NOMO-1 (cell line): ENCODE measurements around the gene CCDC141.
"Not testable (repeated sequence)": the region's sequence is repeated elsewhere in the genome, so short reads cannot be mapped to it uniquely, and the experiment has no call there.

Source experiments
- DNase-seq, 2 experiments: peaks; one replicate each; lab custom pipeline; 2025; ENCODE audit not compliant: unreplicated experiment in 2 of 2; lab: John Stamatoyannopoulos, UW

Gene CCDC141

DNA sequence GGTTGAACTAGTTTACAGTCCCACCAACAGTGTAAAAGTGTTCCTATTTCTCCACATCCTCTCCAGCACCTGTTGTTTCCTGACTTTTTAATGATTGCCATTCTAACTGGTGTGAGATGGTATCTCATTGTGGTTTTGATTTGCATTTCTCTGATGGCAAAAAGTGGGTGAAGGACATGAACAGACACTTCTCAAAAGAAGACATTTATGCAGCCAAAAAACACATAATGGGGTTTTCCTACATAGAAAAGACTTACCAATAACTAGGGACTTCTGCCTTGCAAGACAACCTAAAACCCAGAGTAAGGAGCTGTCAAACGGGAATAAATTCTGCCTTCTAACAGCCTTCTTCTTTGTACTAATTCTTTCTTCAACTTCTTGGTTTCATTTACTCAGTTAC is 4.3 kb downstream of the CCDC141 start:
- not testable (repeated sequence) for DNase-seq

DNA sequence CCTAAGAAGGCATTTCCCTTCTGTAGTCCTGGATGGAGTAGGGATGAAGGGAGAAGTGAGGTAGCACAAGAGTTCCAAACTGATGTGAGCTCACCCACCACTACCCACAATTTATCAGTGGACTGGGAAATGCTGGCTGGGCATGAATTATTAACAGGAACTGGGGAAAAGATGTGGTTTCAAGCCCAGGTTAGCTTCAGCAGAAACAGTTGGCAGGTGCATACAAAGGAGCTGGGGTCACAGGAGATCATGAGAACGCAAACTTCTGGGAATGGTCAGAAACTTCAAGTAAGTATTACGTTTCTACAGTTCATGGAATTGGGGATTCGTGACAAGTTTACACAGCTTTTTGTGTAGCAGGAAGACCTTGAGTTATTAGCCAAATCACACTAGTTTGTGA is 5.4 kb downstream of the CCDC141 start:
- no peak for DNase-seq

DNA sequence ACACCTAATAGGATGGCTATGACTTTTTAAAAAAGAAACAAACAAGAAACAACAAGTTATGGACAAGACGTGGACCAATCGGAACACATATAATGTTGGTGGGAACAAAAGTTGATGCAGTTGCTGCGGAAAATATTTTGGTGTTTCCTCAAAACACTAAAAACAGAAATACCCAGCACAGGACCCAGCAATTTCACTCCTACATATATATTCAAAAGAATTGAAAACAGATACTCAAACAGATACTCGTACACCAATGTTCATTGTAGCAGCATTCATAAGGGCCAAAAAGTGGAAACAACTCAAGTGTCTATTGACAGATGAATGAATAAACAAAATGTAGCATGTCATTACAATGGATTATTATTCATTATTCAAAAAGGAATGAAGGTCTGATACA is 12.1 kb downstream of the CCDC141 start:
- no peak for DNase-seq

DNA sequence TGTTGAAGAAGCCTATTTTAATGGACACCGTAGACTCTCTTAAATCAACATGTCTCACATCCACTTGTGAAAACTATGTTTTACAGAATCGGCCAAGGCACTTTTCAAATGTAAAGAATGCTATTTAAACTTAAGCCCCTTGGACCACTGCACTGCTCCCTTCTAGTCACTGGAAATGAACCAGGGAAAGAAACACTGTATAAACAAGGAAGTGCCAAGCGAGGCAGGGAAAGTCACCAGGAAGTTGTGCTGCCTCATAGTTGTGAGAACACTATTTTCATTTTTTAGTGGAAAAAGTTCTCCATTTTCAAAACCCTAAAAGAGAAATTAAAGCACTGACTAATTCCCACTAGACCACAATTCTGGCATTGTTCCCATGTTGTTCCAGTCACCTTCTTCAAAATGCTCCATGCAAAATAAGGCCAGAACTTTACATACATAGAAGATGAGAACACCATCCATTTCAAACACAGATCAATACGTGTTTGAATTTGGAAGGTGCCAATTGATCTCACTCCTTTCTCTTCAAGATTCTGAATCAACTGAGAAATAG is 13.5 kb downstream of the CCDC141 start:
- DNase-seq, result no peak

DNA sequence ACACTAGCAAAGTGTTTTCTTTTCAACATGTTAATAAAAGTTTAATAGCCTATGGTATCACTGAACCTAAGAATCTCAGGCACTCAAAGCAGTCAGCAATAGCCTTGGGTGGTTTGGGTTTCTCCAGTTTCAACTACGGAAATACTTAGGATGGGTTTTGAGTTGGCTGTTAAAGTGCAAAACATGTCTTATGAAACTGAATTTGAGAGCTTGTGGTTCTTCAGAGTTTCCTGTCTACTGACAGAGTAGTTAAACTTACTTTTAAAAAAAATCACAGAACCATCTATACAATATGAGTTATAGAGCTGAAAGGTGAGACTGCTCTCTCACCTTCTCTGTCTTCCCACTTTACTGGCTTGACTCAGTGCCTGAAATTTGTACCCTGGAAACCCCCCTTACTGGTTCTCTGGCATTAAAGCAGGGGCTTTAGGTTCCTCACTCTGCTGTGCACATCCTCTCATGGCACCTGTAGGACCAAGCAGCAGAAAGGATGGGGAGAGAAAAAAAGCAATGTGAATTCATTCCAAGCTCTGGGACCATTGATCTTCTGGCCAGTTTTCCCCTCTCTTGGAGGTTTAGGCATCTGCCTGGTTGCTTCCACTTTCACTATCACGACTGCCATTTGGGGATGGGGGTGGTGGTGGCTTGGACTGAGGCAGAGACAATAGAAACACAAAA is 18.1 kb downstream of the CCDC141 start:
- peak; percentile 4 to 67 for DNase-seq

DNA sequence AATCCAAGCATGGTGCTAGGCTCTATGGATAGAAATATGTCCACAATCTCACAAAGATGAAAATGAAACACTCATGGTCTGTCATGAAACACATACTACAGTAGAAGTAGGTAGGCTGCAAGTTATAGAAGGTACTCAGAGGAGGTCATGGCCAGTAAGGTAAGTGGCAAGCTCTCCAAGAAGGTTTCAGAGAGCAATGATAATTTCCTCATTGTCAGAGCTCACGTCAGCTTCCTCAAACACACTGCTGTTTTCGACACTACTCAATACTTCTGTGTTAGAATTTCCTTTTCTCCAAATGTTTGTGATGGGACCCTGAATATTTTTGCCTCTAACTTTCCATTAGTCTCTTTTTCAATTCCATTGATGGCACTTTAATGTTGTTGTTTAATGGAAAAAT is 25.5 kb downstream of the CCDC141 start:
- peak; percentile 3 to 57 for DNase-seq

DNA sequence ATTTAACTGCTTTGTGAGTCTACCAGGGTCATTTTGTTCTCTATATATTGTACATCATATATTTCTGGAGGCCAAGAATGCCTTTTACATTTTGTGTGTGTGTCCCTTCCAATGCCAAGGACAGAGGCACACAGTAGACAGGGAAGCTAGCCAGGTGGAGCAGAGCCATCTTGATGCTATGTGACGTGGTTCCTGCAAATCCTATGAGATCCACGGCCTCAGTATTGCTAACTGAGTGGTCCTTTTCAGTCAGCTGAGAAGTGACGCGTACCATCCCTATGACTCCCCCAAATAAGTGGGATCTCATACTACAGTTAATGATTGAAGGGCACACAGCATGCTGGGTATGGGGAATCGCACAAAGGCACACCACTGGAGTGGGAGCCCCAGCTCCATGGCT is 27.3 kb downstream of the CCDC141 start:
- no peak for DNase-seq

DNA sequence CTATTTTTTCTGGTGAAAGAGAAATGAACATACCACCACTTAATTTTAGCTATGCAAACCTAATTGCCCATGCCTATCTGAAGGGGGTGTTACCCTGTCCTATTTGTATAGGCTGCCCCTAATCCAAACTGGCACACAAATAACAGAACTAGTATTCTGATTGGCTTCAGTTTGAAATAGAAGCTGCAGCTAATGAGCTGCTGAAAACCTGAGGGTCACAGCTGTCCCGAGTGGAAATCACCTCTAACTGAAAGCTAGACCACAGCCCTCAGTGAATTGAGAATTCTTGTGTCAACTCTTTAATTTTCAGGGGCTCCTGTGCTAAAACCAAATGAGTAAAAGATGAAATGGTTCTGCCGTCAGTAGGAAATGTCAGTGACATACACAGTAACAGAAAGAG is 28.7 kb downstream of the CCDC141 start:
- DNase-seq, result no peak

DNA sequence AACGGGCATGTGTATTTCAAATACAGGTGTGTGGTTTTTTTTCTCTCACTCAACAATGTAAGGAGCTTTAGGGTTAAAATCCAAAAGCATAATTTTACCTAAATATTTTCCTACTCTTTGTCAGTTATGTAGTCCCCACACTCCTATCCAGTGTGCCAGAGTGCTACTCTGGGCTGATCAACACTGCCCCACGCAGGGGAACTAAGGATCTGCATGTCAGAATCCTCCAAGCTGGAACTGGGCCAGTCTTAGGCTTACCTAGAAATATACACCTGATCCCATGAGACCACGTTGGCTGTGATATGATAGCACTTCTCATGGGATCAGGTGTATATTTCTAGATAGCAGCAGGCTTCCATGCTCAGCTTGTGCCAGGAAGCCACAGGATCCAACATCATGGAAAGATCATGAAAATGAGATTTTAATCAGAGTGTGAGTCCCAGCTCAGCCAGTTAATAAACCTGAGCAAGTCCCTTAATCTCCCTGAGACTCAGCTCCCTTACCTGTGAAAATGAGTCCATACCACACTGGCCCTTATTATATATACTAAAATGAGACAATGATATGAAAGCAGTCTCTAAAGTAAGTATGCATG is 29.7 kb downstream of the CCDC141 start:
- peak; percentile 13 to 14 for DNase-seq

DNA sequence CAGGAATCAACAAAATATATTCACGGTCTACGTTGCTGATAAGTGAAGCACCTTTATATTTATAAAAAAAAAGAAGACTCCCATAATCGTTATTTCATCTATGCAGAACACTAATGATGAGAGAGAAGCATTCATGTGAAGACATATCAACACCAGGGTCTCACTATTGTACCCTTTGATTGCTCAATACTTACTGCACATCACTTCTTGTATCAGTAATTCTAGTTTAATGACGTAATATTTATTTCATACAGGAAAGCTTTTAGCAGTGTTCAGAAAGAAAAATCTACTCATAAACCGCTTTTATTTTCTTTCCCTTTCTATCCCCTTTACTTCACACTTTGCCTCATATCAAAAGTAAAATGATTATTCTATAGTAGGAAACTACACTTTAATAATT is 30.7 kb downstream of the CCDC141 start:
- no peak for DNase-seq

DNA sequence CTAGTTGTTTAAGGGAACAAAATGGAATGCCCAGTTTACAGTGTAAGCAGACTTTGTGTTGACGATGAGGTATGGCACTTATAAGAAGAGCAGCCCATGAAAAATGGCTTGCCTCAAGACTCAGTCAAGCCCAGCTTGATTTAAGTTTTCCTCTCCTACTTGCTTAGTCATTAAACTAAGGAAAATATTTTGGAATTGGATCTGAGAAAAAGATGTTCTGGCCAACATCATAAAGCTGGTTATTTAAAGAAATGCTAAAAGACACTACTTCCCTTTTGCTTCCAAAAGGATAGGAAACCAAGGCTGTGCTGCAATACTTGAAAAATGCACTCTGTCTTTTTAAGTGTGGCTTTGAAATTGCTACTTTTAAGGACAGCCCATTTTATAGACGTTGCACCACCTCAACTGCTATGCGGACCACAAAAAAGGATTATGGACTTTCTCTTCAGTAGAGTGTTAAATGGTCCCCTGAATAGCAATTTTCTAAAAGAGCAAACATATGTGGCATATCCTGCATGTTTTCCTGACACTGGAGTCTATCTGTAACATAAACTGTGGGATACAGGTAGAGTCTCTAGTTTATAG is 32.1 kb downstream of the CCDC141 start:
- peak; percentile 68 to 87 for DNase-seq

DNA sequence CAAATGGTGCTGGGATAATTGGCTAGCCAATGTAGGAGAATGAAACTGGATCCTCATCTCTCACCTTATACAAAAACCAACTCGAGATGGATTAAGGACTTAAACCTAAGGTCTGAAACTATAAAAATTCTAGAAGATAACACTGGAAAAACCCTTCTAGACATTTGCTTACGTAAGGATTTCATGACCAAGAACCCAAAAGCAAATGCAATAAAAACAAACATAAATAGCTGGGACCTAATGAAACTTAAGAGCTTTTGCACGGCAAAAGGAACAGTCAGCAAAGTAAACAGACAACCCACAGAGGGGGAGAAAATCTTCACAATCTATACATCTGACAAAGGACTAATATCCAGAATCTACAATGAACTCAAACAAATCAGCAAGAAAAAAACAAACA is 35.7 kb downstream of the CCDC141 start:
- DNase-seq, result not testable (repeated sequence)

DNA sequence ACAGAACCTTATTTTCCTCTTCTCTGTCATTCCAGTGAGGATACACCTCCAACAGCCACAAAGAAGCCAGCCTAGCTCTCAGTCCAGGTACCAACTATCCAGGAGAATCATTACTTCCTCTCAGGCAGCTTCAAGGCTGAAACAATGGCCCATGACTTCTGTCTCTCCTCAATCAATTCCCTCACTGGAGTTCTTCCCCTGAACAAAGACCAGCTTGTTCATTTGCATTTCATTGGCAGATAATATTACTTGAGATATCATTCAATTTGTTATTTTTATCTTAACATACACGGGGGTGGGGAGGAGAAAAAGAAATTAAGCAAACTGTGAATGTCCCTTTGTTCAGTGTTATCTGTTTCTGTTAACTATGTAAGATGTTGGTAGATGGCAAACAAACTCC is 44.0 kb downstream of the CCDC141 start:
- DNase-seq, result no peak

DNA sequence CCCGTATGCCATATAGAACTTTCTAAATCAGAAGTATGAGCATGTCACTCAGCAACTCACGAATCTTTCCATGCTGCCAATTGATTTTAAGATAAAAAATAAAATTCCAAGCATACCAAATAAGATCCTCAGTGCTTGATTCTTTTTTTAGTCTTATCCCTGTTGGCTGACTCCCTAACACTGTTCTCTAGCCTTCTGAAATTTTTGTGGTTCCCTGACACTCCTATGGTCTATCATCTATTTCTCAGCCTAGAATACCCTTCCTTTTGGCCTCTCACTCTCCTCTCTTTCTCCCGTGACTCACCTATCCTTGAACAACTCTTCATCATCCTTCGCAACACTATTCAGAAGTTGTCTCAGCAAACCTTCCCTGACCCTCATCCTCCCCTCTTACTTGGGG is 50.5 kb downstream of the CCDC141 start:
- DNase-seq, result no peak

DNA sequence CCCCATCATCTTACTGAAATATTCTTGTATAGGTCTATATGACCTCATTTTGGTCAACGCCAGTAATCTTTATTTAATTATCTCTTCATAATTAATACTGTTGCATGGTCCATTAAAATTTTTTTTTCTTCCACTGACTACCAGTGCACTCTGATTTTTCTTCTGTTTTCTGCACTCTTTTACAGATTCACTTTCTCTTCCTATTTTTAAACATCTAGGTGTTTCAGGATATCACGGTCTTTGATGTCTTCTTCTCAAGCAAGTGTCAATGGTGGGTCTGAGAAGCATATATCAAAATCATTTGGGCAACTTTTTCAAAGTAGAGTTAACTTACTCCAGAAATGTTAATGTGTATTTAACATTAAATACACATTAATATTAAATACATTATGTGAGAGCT is 51.4 kb downstream of the CCDC141 start:
- no peak for DNase-seq

DNA sequence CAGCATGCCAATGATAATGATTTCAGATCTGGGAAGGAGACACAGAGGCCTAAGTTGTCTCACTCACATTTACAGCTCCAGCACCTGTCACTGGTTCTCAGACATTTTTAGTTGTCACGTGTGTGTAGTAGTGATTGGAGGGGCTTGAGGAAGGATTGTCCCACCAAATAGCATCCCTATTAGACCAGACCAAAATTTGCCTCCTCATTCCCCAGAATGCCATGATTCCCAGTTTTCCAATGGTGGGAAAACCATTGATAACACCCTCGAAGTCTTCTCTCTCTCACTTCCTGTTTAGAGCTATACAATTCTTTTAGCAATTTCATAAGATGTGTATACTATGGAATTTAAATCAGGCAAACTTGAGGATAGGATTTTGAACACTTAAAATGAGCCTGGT is 52.5 kb downstream of the CCDC141 start:
- no peak for DNase-seq

DNA sequence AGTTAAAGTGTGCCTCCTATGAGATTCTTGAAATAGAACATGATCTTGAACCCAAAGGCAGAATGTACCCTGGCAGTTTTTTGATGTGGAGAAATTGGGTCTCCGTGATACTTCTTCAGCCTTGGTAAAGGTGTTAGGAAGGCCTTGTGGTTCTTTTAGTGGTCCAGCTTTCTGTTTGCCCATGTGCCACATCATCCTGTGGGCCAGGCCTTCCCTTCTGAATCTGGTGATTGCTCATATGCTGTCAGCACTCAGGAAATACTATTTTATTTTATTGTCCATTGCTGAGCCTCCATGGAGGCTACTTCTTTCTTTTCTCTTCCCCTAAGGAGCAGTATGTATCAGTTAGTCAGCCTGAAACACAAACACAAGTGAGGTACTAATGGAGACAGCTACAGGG is 52.9 kb downstream of the CCDC141 start:
- DNase-seq, result no peak

DNA sequence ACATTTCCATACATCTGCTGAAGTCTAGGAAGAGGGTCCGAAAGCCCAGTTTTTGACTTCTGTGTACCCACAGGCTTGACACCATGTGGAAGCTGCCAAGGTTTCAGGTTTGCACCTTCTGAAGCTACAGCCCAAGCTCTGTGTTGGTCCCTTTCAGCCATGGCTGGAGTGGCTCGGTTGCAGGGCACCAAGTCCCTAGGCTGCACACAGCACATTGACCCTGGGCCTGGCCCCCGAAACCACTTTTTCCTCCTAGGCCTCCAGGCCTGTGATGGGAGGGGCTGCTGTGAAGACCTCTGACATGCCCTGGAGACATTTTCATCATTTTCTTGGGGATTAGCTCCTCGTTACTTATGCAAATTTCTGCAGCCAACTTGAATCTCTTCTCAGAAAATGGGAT is 55.7 kb downstream of the CCDC141 start:
- no peak for DNase-seq

DNA sequence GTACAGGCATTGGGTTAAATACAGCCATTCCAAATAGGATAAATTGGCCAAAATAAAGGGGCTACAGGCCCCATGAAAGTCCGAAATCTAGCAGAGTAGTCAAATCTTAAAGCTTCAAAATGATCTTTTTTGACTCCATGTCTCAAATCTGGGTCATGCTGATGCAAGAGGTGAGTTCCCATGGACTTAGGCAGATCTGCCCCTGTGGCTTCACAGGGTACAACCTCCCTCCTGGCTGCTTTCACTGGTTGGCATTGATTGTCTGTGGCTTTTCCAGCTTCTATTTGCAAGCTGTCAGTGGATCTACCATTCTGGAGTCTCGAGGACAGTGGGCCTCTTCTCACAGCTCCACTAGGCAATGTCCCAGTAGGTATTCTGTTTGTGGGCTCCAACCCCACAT is 56.1 kb downstream of the CCDC141 start:
- DNase-seq, result no peak

DNA sequence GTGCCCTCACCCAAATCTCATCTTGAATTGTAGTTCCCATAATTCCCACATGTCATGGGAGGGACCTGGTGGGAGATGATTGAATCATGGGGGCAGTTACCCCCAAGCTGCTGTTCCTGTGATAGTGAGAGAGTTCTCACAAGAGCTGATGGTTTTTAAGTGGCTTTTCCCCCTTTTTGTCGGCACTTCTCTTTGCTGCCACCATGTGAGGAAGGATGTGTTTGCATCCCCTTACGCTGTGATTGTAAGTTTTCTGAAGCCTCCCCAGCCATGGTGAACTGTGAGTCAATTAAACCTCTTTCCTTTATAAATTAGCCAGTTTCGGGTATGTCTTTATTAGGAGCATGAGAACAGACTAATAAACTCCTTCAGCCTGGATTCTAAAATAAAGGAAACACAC is 57.2 kb downstream of the CCDC141 start:
- not testable (repeated sequence) for DNase-seq

DNA sequence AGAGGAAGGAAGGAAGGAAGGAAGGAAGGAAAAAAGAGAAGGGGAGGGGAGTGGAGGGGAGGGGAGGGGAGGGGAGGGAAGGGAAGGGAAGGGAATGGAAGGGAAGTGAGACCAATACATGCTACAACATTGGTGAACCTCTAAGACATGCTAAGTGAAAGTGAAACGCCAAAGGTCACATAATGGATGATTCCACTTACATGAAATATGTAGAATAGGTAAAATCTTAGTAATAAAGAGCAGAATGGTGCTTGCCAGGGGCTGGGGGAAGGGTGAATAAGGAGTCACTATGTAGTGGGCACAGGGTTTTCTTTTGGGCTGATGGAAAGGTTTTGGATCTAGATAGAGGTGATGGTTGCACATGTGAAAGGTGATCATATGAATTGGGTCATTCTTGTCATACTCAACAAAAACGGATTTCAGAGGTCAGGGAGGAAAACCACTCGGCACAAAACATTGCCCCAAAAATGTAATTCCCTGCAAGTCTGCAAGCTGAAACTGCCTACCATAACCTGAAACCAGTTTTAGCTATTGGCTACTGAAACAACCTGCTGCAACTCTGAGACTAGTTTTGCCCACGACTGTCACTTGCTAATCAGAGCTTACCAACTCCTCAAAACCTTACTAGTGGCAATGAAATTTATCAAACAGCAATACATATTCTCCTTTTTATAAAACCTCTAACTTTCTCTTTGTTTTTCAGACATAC is 59.2 kb downstream of the CCDC141 start:
- DNase-seq, result peak in 1 of 2 experiments; percentile 1

DNA sequence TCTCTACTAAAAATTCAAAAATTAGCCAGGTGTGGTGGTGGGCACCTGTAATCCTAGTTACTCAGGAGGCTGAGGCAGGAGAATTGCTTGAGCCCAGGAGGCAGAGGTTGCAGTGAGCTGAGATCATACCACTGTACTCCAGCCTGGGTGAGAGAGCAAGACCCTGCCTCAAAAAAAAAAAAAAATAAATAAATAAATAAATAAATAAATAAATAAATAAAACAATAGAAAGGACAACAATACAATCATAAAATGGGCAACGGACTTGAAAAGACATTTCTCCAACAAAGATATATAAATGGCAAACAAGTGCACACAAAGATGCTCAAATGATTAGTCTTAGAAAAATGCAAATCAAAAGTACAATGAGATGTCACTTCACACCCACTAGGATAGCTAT is 60.5 kb downstream of the CCDC141 start:
- not testable (repeated sequence) for DNase-seq
